Heart left ventricle (tissue), 13 donors: ENCODE data around the gene CTNNA3.

Source experiments
- POLR2A ChIP-seq, 2 donors: fragments of 450-650 bp; IDR thresholded peaks; one replicate each; pipeline ENCODE4 v1.6.1; 2017; ENCODE audit warnings: antibody characterized with exemption in 2 of 2, mild to moderate bottlenecking in 2 of 2, moderate library complexity in 2 of 2
- TF ChIP-seq, protein P1 (sequence below), 12 donors: fragments of 200-600 bp; sonication (generic) in 4 of 12; IDR thresholded peaks; one replicate each; pipeline versions ENCODE4 v1.5.0 to v1.8.0; 2018 to 2022; ENCODE audit warnings: antibody characterized with exemption in 12 of 12, mild to moderate bottlenecking in 5 of 12
- donor health status: ischemic (EF 13 %, LVEDD 7.1; RV severe dilation, severe dysfunction).
- donor health status: DM: no; HTN: yes; CAD: no.
- donor health status: DM: no; HTN: no; CAD: no.
- donor health status: ischemic (EF 25% LVEDD 6.9; RV normal size, moderate dysfunction).
- donor health status: ischemic (EF 25% LVEDD 5.7; RV mildly dilated, moderate dysfunction).
- donor health status: ischemic (EF 35%, LVEDD 5.7; RV mildly dilated, moderate dysfunction).
- donor health status: nonischemic (EF 11% LVEDD 7.7; RV severe dilation, severe dysfunction).
- donor health status: DM: yes; HTN: yes; CAD: no.
- donor health status: PGD.
- donor health status: ischemic (EF 29% LVEDD 5.4; RV normal size, mild dysfunction).
- donor health status: nonischemic (EF 23%, LVEDD 6.1; RV moderate dilation, normal function).

DNA sequence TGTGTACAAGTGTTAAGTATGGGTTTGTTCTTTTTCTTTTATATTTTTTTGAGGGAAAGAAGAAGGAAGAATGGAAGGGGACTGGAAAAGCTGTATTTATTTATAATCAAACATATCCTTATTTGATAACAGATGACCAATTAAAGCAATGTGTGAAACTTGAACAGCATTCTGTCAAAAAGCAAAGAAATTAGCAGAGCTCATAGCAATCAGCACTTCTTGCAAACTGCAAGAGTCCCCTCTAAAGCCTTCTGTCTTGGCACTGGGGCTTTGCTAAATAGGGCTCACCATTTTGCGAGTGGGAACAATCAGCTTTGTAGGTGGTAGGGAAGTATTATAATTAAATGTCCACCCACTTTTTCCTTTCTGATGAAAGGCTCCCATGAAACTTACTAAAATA lies 935.1 kb downstream of the CTNNA3 start:
- TF ChIP-seq, protein P1, sequence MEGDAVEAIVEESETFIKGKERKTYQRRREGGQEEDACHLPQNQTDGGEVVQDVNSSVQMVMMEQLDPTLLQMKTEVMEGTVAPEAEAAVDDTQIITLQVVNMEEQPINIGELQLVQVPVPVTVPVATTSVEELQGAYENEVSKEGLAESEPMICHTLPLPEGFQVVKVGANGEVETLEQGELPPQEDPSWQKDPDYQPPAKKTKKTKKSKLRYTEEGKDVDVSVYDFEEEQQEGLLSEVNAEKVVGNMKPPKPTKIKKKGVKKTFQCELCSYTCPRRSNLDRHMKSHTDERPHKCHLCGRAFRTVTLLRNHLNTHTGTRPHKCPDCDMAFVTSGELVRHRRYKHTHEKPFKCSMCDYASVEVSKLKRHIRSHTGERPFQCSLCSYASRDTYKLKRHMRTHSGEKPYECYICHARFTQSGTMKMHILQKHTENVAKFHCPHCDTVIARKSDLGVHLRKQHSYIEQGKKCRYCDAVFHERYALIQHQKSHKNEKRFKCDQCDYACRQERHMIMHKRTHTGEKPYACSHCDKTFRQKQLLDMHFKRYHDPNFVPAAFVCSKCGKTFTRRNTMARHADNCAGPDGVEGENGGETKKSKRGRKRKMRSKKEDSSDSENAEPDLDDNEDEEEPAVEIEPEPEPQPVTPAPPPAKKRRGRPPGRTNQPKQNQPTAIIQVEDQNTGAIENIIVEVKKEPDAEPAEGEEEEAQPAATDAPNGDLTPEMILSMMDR (IDR thresholded peaks at IDR 0.05) = no peak
- no peak for TF ChIP-seq POLR2A (IDR thresholded peaks at IDR 0.05)
